ENCODE results near the gene BAIAP2L1.
"Not testable (repeated sequence)": the region's sequence is repeated elsewhere in the genome, so short reads cannot be mapped to it uniquely, and the experiment has no call there.

The BAIAP2L1 gene

GRCh38 chr7:98400542-98401340 lies at the start of gene BAIAP2L1:
BAIAP2L1 (minus strand) TSS chr7:98401090; CDS start chr7:98400852, 238 bp downstream.
- peak; percentile 61 to 78 (median 71) for DNase-seq (ENCODE audit: low read depth in 2 of 3, low spot score in 2 of 3)

- DNase-seq (ENCODE audit: low read depth in 2 of 3, low spot score in 2 of 3) = no peak
Observed at GRCh38 chr7:98448766-98449165, 47.9 kb upstream of the BAIAP2L1 start.

GRCh38 chr7:98440992-98441391 lies 40.1 kb upstream of the BAIAP2L1 start:
- DNase-seq (ENCODE audit: low read depth in 2 of 3, low spot score in 2 of 3) = not testable (repeated sequence)

- no peak for DNase-seq (ENCODE audit: low read depth in 2 of 3, low spot score in 2 of 3)
Observed at GRCh38 chr7:98439484-98439883, 38.6 kb upstream of the BAIAP2L1 start.

- no peak for DNase-seq (ENCODE audit: low read depth in 2 of 3, low spot score in 2 of 3)
Observed at GRCh38 chr7:98434087-98434486, 33.2 kb upstream of the BAIAP2L1 start.

GRCh38 chr7:98429799-98430198 lies 28.9 kb upstream of the BAIAP2L1 start:
- DNase-seq (ENCODE audit: low read depth in 2 of 3, low spot score in 2 of 3) = no peak

- no peak for DNase-seq (ENCODE audit: low read depth in 2 of 3, low spot score in 2 of 3)
Observed at GRCh38 chr7:98423043-98423442, 22.2 kb upstream of the BAIAP2L1 start.

GRCh38 chr7:98420966-98421612 lies 20.2 kb upstream of the BAIAP2L1 start:
- DNase-seq (ENCODE audit: low read depth in 2 of 3, low spot score in 2 of 3) = peak; percentile 11 to 31 (median 28)

- DNase-seq (ENCODE audit: low read depth in 2 of 3, low spot score in 2 of 3) = not testable (repeated sequence)
Observed at GRCh38 chr7:98419988-98420387, 19.1 kb upstream of the BAIAP2L1 start.

GRCh38 chr7:98419316-98419691 lies 18.4 kb upstream of the BAIAP2L1 start:
- not testable (repeated sequence) for DNase-seq (ENCODE audit: low read depth in 2 of 3, low spot score in 2 of 3)

- no peak for DNase-seq (ENCODE audit: low read depth in 2 of 3, low spot score in 2 of 3)
Observed at GRCh38 chr7:98418636-98419315, 17.9 kb upstream of the BAIAP2L1 start.

GRCh38 chr7:98418271-98418635 lies 17.4 kb upstream of the BAIAP2L1 start:
- DNase-seq (ENCODE audit: low read depth in 2 of 3, low spot score in 2 of 3) = no peak

- not testable (repeated sequence) for DNase-seq (ENCODE audit: low read depth in 2 of 3, low spot score in 2 of 3)
Observed at GRCh38 chr7:98417604-98418270, 16.8 kb upstream of the BAIAP2L1 start.

- no peak for DNase-seq (ENCODE audit: low read depth in 2 of 3, low spot score in 2 of 3)
Observed at GRCh38 chr7:98414205-98414900, 13.5 kb upstream of the BAIAP2L1 start.

- not testable (repeated sequence) for DNase-seq (ENCODE audit: low read depth in 2 of 3, low spot score in 2 of 3)
Observed at GRCh38 chr7:98413655-98414054, 12.8 kb upstream of the BAIAP2L1 start.

GRCh38 chr7:98409843-98410242 lies 9.0 kb upstream of the BAIAP2L1 start:
- no peak for DNase-seq (ENCODE audit: low read depth in 2 of 3, low spot score in 2 of 3)

GRCh38 chr7:98408146-98408545 lies 7.3 kb upstream of the BAIAP2L1 start:
- not testable (repeated sequence) for DNase-seq (ENCODE audit: low read depth in 2 of 3, low spot score in 2 of 3)

- no peak for DNase-seq (ENCODE audit: low read depth in 2 of 3, low spot score in 2 of 3)
Observed at GRCh38 chr7:98406827-98407226, 5.9 kb upstream of the BAIAP2L1 start.

GRCh38 chr7:98404840-98405239 lies 4.0 kb upstream of the BAIAP2L1 start:
- no peak for DNase-seq (ENCODE audit: low read depth in 2 of 3, low spot score in 2 of 3)

- no peak for DNase-seq (ENCODE audit: low read depth in 2 of 3, low spot score in 2 of 3)
Observed at GRCh38 chr7:98399890-98400541, 874 bp downstream of the BAIAP2L1 start.

All from activated CD8-positive, alpha-beta memory T cell treated with anti-CD3 and anti-CD28 coated beads for 48 hours (primary cell).